HG03342 (cell line): ENCODE data around the gene TOX3.

ENCODE experiments used
- ATAC-seq: cut with Tn5 transposase; IDR thresholded peaks from one replicate; pipeline ENCODE4 v1.9.1; 2021; ENCODE audit warnings: mild to moderate bottlenecking, moderate library complexity; ENCODE audit not compliant: unreplicated experiment

The TOX3 gene

GRCh38 chr16:52567193-52567592 is 20.2 kb upstream of the TOX3 start:
- ATAC-seq = no peak

GRCh38 chr16:52563767-52564611 is 17.0 kb upstream of the TOX3 start:
- ATAC-seq = no peak

DNA sequence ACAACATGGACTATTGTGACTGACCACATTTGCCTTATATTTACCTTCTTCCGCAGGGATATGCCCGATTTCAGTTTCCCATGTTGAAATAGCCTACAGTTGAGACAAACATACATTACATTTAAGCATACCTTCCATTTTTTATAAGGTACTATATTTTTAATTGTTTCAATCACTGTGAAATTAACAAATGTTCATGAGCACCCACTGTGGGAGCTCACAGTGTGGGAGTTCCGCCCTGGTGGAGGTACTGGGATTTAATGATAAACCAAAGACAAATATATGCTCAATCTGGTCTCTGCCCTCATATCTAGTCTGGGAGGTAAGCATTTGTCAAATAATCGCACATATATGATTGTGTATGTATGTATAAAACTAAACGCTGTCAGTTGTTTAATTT is 15.8 kb upstream of the TOX3 start:
- no peak for ATAC-seq

DNA sequence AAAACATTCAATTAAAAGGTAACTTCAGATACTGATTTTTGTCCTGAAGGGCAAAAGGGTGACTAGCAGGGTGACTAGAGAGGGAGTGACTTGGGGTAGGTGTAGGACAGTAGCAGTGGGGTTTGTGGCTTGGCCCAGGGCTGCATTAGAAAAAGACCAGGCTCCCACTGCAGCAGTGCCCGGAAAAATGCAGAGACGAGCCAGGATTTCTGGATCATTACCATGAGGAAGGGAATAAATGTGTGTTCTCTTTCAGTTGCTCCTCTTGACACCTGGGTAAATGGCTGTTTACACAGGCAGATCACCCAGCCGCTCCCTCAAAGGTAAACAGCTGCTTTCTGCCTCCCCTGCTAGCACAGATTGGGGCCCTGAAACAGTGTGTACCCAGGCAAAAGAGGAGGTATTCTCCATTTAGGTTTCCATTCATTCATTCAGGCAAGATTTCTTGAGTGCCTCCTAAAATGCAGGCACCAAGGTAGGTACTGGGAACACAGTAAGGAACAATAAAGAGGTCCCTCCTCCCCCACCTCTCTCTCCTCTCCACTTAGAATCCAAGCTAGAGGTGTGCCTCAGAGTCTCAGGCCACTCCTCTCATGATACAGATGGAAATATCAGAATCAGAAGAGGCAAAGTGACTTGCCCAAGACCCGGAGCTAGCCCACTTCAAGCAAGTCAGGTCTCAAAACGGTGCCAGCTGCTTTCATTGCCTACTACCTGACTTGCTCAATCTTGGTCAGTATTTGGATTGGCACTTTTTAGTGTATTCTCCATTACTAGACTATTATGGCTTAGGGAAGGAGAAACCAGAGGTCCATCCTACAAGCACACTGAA is 15.2 kb upstream of the TOX3 start:
- ATAC-seq = no peak

GRCh38 chr16:52558448-52558847 is 11.5 kb upstream of the TOX3 start:
- ATAC-seq = no peak

- no peak for ATAC-seq
Measured at GRCh38 chr16:52557236-52557635, 10.3 kb upstream of the TOX3 start.

DNA sequence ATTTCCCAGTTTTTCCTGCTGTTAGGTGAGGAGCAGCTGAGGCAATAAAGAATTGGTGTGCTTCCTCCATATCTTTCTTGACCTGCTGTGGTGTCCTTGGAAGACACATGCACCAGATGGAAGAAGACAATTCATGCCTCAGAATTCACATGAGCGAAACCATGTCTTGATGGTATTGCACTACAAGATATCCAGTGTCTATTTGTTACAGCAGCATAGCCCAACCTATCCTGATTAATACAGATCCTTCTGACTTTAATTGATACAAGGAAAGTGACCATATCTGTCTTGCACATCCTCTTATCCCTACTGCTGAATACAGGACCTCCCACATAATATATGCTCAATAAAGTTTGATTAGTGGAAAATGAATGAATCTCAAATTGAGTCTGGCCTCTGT is 9.1 kb upstream of the TOX3 start:
- ATAC-seq = no peak

GRCh38 chr16:52555572-52555971 is 8.6 kb upstream of the TOX3 start:
- ATAC-seq = no peak

GRCh38 chr16:52554334-52554733 is 7.4 kb upstream of the TOX3 start:
- ATAC-seq = no peak

DNA sequence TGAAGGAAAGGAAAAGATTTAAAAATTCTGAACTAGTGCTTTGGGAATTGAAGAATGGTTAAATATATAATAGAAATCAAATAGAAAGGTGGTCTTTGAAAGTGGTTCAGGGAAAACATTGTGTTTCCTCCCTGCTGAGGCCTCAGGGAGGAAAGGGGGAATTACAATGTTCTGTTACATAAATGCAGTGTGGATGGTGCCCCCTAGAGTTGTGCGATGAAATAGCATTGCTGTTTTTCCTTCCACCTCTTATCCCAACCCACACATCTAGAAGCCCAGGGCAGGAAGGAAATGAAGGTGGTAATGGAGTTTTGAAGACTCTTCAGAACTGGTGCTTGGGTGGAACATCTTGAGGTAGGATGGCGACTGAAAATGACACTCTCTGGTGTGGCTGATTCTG is 6.4 kb upstream of the TOX3 start:
- ATAC-seq = no peak

GRCh38 chr16:52552643-52553042 is 5.7 kb upstream of the TOX3 start:
- no peak for ATAC-seq

DNA sequence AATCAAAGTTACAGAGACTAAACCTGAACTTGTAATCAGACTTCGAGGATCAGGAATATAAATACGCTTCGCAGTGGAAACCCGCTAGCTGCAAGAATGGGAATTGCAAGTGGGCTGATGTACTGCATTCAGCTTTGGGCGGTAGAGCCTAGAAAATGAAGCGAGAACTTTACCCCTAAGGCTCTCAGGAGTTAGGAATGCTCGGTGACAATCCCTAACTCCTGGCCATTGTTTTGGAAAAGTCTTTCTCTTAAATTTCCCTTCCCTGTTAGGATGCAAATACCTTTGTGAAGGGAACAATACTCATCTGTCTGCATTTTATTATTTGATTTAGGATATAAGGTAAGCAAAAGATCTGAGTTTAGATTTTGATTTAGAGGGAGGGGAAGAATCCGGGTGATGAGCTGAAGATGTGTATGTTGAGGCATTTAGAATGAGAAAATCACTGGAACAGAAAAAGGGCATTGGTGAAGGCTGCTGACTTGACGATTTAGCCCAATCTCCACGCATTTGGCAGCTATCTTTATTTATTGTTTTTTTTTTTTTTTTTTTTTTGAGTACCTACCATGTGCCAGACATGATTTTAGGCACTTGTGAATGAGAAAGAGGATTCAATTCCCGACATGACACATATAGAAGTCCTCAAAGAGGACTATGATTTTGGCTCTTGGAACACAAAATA is 2.2 kb upstream of the TOX3 start:
- ATAC-seq = no peak

- peak; percentile 50 for ATAC-seq
Measured at GRCh38 chr16:52548261-52549010, 1.5 kb upstream of the TOX3 start.

DNA sequence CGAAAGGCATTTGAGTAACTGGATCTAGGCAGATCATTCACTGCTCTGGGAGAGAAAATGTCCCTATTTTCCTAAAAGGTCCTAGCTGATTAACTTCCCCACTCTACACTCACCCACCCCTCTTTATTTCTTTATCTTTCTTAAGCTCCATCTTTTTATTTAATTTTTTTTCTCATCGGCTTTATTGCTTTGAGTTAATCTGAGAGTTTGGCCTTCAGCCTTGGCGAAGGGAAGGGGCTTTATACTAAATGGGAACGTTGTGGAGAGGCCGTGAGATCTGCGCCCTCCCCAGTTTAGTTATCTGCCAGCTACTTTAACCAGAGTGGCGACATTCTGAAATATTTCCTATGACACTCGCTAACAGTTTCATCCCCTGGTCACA is 882 bp upstream of the TOX3 start:
- no peak for ATAC-seq

DNA sequence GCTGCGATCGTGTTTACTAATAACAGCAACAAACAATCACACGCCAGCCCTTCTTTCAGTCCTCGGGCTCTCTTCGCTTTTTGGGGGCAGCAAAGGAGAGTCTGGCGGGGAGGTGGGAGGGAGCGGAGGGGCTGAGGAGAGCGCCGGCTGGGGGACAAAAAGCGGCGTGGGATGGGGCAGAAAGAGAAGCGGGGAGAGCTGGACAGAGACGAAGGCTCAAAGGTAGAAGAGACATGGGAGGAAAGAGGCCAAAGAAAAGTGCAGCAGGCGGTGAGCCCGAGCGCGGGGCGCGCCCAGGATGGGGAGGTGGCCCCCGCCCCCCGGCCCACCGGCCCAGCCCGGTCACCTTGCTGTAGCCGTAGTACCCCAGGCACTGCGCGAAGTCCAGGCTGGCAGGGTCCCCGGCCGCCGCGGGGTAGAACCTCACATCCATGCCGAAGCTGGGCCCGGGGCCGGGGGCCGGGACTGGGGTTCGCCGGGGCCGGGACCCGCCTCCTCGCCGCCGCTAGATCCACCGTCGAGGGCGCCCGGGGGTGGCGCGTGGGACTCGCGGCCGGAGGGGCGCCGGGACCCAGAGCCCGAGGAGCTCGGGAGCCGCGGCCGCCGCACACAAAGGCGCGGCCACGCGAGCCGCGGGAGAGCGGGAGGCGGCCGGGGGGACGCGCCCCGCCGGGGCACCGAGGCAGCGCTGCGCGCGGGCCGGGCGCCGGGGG is 496 bp downstream of the TOX3 start:
- ATAC-seq = no peak

- no peak for ATAC-seq
Measured at GRCh38 chr16:52545898-52546266, 1.1 kb downstream of the TOX3 start.

GRCh38 chr16:52545222-52545897 is 1.6 kb downstream of the TOX3 start:
- ATAC-seq = no peak

DNA sequence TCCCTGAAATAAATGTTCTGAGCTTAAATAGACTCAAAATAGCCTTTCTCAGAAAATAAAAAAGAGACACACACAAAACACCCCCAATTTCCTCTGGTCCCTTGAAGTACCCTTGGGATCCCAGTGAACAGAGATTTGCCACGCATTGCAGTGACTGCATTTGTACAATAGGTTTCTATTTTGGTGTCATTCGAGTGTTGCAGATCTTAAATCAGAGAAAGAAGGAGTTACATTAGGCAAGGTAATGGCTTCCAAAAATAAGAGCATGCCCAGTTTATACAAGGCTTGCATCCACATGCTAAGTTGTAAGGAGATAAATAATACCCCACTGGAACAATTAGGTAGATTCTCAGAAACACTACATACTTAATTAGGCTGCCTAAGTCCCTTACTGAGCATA is 2.2 kb downstream of the TOX3 start:
- no peak for ATAC-seq

DNA sequence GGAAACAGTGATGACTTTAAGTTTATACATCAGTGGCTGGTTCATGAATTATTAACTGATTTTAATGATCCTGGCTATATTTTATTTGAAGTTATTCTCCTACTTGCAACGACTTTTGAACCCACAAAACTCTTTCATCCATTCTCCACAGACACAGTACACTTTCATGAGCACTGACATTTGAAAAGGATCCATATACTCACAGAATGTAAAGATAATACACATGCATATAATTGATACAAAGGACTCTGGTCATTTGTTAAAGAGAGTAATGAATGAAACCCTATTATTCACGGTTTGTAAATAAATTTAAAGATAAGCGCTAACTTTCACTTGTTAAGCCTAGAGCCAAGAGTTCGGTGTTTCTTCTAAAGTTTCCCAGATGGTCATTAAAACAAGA is 3.3 kb downstream of the TOX3 start:
- ATAC-seq = no peak

DNA sequence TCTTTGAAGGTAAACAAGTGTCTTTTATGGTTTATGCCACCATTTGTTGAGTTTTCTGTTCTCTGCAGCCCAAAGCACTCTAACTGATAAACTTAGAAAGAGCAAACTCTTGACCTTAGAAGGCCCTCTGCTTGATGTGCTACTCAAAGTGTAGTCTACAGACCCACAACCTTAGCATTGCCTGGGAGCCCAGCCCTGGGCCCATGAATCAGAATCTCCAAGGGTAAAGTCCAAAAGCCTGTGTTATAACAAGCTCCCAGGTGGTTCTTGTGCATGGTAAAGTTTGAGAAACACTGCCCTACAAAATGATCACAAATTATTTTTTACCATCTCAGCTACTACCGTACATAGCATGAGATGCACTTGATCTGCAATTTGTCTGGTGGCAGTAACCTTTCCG is 6.0 kb downstream of the TOX3 start:
- no peak for ATAC-seq
